Activated CD8-positive, alpha-beta T cell treated with anti-CD3 and anti-CD28 coated beads, Interleukin-2, amount 10 ng/mL, durations not matched to agents 7 days and 5 days (primary cell): ENCODE results near the gene ZMYM4. TPM values are rescaled to one million over a fixed set of nuclear protein-coding genes. Genes with fewer than 3 reads are reported as not detected.
"Not testable (repeated sequence)": the region's sequence is repeated elsewhere in the genome, so short reads cannot be mapped to it uniquely, and the experiment has no call there.

Source experiments
- ATAC-seq: fragments of 150-1000 bp; cut with Tn5 transposase; one replicate; pipeline ENCODE4 v1.10.0; 2021; ENCODE audit warnings: moderate library complexity
- CTCF ChIA-PET: fragments of 350-600 bp; sonication (Branson Sonifier 250); formaldehyde crosslinking; loops from one replicate; lab custom pipeline; 2021; ENCODE audit warnings: antibody characterized with exemption; lab: Charles Lee
- POLR2A ChIA-PET: fragments of 350-600 bp; sonication (Branson Sonifier 250); formaldehyde crosslinking; loops from one replicate; lab custom pipeline; 2021; ENCODE audit warnings: antibody characterized with exemption; lab: Charles Lee
- DNase-seq: peaks from one replicate; pipeline ENCODE4 v3.0.0-alpha.2; 2020
- H3K27ac Mint-ChIP-seq: one replicate; pipeline ENCODE4 v1.8.0; 2021; ENCODE audit warnings: mild to moderate bottlenecking, mixed read lengths
- H3K27me3 Mint-ChIP-seq: one replicate; pipeline ENCODE4 v1.8.0; 2021; ENCODE audit warnings: low read depth, mixed read lengths
- H3K36me3 Mint-ChIP-seq: one replicate; pipeline ENCODE4 v1.8.0; 2021; ENCODE audit warnings: low read depth, mixed read lengths
- H3K4me1 Mint-ChIP-seq: one replicate; pipeline ENCODE4 v1.8.0; 2021; ENCODE audit warnings: low read depth, mixed read lengths
- H3K4me3 Mint-ChIP-seq: one replicate; pipeline ENCODE4 v1.8.0; 2021; ENCODE audit warnings: mild to moderate bottlenecking, mixed read lengths
- H3K9me3 Mint-ChIP-seq: one replicate; pipeline ENCODE4 v1.8.0; 2022; ENCODE audit warnings: mixed read lengths; ENCODE audit not compliant: insufficient read depth
- total RNA-seq, 2 experiments: library from RNA; stranded (reverse); gene quantifications; one replicate each; pipeline ENCODE4 v1.2.3, GENCODE V29; 2021

ZMYM4 gene
- total RNA-seq, 2 experiments from 2014 or later = 29.5 to 29.6 TPM

- POLR2A ChIA-PET = interaction anchor here (1.1 kb wide), 1 partner anchor 34 kb away, joined by 3 read pairs; no protein-coding TSS in a partner anchor
- CTCF ChIA-PET = interaction anchor here (0.5 to 2.1 kb wide), 6 partner anchors 12 to 141 kb away, joined by 3 to 16 read pairs (median 6); no protein-coding TSS in a partner anchor
- DNase-seq (peak; percentile 45), ATAC-seq (peak; percentile 82)
- Mint-ChIP-seq H3K4me3 (no peak overlapping the region), H3K9me3 (no peaks in the 10 kb centered on the region), H3K4me1 (peaks cover 4% of the 10 kb centered on the region), H3K27ac (peak overlapping the region; percentile 50), H3K36me3 (peaks cover 3% of the 10 kb centered on the region), H3K27me3 (no peaks in the 10 kb centered on the region)
These were observed 30.0 kb downstream of the ZMYM4 start for GRCh38 chr1:35298464-35298863.

- ChIA-PET CTCF (interaction anchor here (1.1 to 1.8 kb wide), 2 partner anchors 99 to 150 kb away, joined by 3 to 8 read pairs; no protein-coding TSS in a partner anchor), POLR2A (interaction anchor here (1.9 kb wide), 1 partner anchor 107 kb away, joined by 5 read pairs; the partner anchor contains the start of gene SFPQ)
These were observed 31.9 kb downstream of the ZMYM4 start for GRCh38 chr1:35300376-35300775.

DNA sequence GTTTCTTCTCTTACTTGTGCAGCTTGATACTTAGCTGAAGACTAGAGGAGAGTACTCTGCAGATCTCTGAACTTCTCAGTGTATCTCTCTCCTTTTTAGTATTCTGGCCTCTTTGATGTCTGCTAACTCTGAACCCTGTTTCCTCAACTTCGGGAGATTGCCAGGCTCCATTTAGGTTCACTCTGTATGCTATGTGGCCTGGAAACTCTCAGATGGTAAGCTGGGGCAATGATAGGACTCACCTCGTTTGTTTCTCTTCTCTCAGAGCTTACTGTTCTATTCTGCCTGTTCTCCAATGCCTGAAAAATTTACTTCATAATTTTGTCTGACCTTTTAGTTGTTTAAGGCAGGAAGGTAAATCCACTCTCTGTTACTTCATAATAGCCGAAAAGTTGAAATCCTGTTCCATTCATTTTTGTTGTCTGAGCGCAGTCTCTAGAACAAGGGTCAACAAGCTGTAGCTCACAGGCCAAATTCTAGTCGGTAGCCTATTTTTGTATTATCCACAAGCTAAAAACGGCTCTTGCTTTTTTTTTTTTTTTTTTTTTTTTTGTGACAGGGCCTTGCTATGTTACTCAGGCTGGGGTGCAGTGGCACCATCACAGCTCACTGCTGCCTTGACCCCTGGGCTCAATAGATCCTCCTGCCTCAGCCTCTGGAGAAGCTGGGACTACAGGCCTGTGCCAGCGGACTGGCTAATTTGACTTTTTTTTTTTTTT lies 33.3 kb downstream of the ZMYM4 start:
- Mint-ChIP-seq H3K9me3 (no peaks in the 10 kb centered on the region), H3K27me3 (no peaks in the 10 kb centered on the region), H3K4me3 (no peak overlapping the region), H3K36me3 (peaks cover 3% of the 10 kb centered on the region), H3K27ac (no peak overlapping the region), H3K4me1 (peaks cover 4% of the 10 kb centered on the region)
- DNase-seq (no peak), ATAC-seq (no peak)
- ChIA-PET CTCF (interaction anchor here (0.6 to 1.4 kb wide), 4 partner anchors 13 to 1835 kb away, joined by 3 to 6 read pairs (median 4); no protein-coding TSS in a partner anchor), POLR2A (interaction anchor here (1.9 kb wide), 1 partner anchor 109 kb away, joined by 5 read pairs; the partner anchor contains the start of gene SFPQ)

More at GRCh38 chr1:35300376-35300775, 31.9 kb downstream of the ZMYM4 start:
- Mint-ChIP-seq H3K9me3 (no peaks in the 10 kb centered on the region), H3K4me3 (no peak overlapping the region), H3K4me1 (peaks cover 4% of the 10 kb centered on the region), H3K27me3 (no peaks in the 10 kb centered on the region), H3K27ac (no peak overlapping the region), H3K36me3 (peaks cover 4% of the 10 kb centered on the region)
- no peak for ATAC-seq
- no peak for DNase-seq

DNA sequence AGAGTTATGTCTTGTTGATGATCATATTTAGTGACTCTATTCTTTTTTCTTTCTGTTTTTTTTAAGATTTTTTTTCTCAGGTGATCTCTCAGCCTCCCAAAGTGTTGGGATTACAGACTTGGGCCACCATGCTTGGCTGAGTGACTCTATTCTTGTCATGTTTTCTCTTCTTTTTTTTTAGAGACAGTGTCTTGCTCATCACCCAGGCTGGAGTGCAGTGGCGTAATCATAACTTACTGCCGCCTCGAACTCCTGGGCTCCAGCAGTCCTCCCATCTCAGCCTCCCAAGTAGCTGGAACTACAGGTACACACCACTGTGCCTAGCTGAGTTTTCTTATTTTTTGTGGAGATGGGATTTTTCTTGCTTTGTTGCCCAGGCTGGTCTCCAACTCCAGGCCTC lies 36.9 kb downstream of the ZMYM4 start:
- no peaks in the 10 kb centered on the region for H3K4me1 Mint-ChIP-seq
- ChIA-PET POLR2A (no interaction called here), CTCF (no interaction called here)
- H3K27me3 Mint-ChIP-seq = no peaks in the 10 kb centered on the region
- no peak for ATAC-seq
- peaks cover 3% of the 10 kb centered on the region for H3K36me3 Mint-ChIP-seq
- no peak for DNase-seq
- no peak overlapping the region for H3K4me3 Mint-ChIP-seq
- no peak overlapping the region for H3K27ac Mint-ChIP-seq
- no peaks in the 10 kb centered on the region for H3K9me3 Mint-ChIP-seq

GRCh38 chr1:35315649-35316048 lies 47.1 kb downstream of the ZMYM4 start:
- ChIA-PET POLR2A (no interaction called here), CTCF (no interaction called here)
- Mint-ChIP-seq H3K36me3 (peaks cover 12% of the 10 kb centered on the region), H3K27me3 (no peaks in the 10 kb centered on the region), H3K4me3 (no peak overlapping the region), H3K27ac (no peak overlapping the region), H3K9me3 (no peaks in the 10 kb centered on the region), H3K4me1 (no peaks in the 10 kb centered on the region)
- ATAC-seq (no peak), DNase-seq (no peak)

GRCh38 chr1:35316264-35316663 lies 47.8 kb downstream of the ZMYM4 start:
- Mint-ChIP-seq H3K9me3 (no peaks in the 10 kb centered on the region), H3K4me3 (no peak overlapping the region), H3K27ac (no peak overlapping the region), H3K36me3 (peaks cover 9% of the 10 kb centered on the region), H3K27me3 (no peaks in the 10 kb centered on the region), H3K4me1 (no peaks in the 10 kb centered on the region)
- ChIA-PET CTCF (no interaction called here), POLR2A (no interaction called here)
- ATAC-seq (no peak), DNase-seq (no peak)

DNA sequence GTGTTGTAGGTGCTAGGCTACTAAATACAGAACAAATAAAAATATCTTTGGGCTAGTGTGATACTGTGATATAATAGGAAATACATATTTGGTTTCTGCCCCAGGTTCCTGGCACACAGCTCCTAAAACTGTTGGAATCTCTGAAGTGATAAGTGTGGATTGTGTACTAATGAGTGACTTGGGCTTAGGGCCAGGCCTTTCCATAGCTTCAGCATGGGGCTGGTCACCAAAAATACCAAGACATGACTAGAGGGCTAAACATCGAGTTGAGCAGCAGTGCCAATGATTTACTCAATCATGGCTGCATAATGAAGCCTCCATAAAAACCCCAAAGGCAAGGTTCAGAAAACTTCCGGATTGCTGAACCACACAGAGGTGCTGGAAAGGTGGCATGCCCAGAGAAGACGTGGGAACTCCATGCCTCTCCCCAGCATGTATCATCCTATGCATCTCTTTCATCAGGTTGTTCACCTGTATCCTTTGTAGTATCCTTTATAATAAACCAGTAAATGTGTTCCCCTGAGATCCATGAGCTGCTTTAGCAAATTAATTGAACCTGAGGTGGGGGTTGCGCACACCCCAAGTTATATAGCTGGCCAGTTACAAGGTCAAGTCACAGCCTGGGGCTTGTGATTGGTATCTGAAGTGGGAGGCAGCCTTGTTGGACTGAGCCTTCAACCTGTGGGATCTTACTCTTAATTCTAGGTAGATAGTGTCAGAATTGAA lies 51.6 kb downstream of the ZMYM4 start:
- no peak for ATAC-seq
- POLR2A ChIA-PET = no interaction called here
- no peak for DNase-seq
- H3K9me3 Mint-ChIP-seq = no peaks in the 10 kb centered on the region
- H3K27ac Mint-ChIP-seq = no peak overlapping the region
- H3K4me3 Mint-ChIP-seq = no peak overlapping the region
- peaks cover 8% of the 10 kb centered on the region for H3K36me3 Mint-ChIP-seq
- H3K4me1 Mint-ChIP-seq = no peaks in the 10 kb centered on the region
- CTCF ChIA-PET = no interaction called here
- no peaks in the 10 kb centered on the region for H3K27me3 Mint-ChIP-seq

DNA sequence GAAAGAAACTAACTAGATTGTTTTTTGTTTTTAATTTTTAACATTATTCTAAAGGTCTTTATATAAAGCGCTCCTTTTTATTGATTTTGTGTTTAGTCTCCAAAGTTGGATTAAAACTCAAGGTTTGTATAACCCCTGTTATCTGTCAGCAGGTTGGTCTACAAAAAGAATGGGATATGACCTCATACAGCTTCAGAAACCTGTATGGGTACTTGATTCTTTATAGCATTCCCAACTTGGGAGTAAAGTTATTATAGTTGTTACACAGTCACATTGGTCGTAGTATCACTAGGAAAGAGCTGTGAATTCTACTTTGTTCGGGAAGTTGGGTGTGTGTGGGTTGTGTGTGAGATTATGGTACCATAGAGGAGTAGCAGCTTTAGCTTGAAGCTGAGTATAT lies 52.4 kb downstream of the ZMYM4 start:
- H3K27me3 Mint-ChIP-seq = no peaks in the 10 kb centered on the region
- ATAC-seq (no peak), DNase-seq (no peak)
- CTCF ChIA-PET = no interaction called here
- H3K27ac Mint-ChIP-seq = no peak overlapping the region
- no peaks in the 10 kb centered on the region for H3K9me3 Mint-ChIP-seq
- peaks cover 8% of the 10 kb centered on the region for H3K36me3 Mint-ChIP-seq
- H3K4me3 Mint-ChIP-seq = no peak overlapping the region
- POLR2A ChIA-PET = interaction anchor here (0.5 kb wide), 1 partner anchor 196 kb away, joined by 3 read pairs; no protein-coding TSS in a partner anchor
- no peaks in the 10 kb centered on the region for H3K4me1 Mint-ChIP-seq

GRCh38 chr1:35324486-35324885 lies 56.0 kb downstream of the ZMYM4 start:
- CTCF ChIA-PET = no interaction called here
- Mint-ChIP-seq H3K27ac (no peak overlapping the region), H3K4me1 (no peaks in the 10 kb centered on the region), H3K36me3 (peaks cover 4% of the 10 kb centered on the region), H3K27me3 (no peaks in the 10 kb centered on the region), H3K4me3 (no peak overlapping the region), H3K9me3 (no peaks in the 10 kb centered on the region)
- DNase-seq (no peak), ATAC-seq (no peak)
- POLR2A ChIA-PET = no interaction called here

DNA sequence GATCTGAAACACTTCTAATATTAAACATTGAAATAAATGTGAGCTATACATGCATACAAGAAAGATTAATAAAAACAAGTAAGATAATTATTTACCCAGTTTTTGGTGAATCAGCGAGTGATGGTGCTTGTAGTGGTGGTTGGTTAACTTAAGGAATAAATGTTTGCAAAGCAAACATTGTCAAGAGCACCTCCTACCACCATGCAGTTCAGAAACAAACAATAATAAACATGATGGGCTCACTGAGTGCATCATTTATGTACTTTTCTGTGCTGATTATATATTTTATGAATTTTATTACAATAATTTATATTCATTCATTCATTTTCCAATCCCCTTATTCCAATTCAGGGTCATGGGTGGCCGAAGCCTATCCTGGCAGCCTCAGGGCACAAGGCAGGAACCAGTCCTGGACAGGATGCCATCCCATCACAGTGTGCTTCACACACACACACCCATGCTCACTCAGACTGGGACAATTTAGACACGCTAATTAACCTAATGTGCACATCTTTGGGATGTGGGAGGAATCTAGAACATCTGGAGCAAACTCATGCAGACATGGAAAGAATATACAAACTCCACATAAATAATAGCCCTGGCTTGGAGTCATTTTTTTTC lies 57.8 kb downstream of the ZMYM4 start:
- Mint-ChIP-seq H3K4me1 (no peaks in the 10 kb centered on the region), H3K36me3 (peaks cover 4% of the 10 kb centered on the region), H3K27me3 (no peaks in the 10 kb centered on the region), H3K9me3 (no peaks in the 10 kb centered on the region), H3K4me3 (no peak overlapping the region), H3K27ac (no peak overlapping the region)
- no peak for ATAC-seq
- no peak for DNase-seq
- POLR2A ChIA-PET = no interaction called here
- CTCF ChIA-PET = no interaction called here

GRCh38 chr1:35331618-35332017 lies 63.1 kb downstream of the ZMYM4 start:
- POLR2A ChIA-PET, ATAC-seq, H3K27me3 Mint-ChIP-seq, H3K4me1 Mint-ChIP-seq, CTCF ChIA-PET, H3K27ac Mint-ChIP-seq, DNase-seq, H3K4me3 Mint-ChIP-seq, H3K9me3 Mint-ChIP-seq: not testable (repeated sequence)
- H3K36me3 Mint-ChIP-seq = peaks cover 13% of the 10 kb centered on the region
